ENCODE results near the gene CD40. TPM values are rescaled to one million over a fixed set of nuclear protein-coding genes. Genes with fewer than 3 reads are reported as not detected.
A peak's percentile ranks its signal among the peaks of the same experiment; 100 is the strongest.

Gene CD40
- total and polyA plus RNA-seq, 10 of the 15 experiments (the other 5 are each of a cell fraction or from before 2014, with no cell fraction given): 40.8 to 193 (median 89.5) TPM

- TF ChIP-seq, protein P1, sequence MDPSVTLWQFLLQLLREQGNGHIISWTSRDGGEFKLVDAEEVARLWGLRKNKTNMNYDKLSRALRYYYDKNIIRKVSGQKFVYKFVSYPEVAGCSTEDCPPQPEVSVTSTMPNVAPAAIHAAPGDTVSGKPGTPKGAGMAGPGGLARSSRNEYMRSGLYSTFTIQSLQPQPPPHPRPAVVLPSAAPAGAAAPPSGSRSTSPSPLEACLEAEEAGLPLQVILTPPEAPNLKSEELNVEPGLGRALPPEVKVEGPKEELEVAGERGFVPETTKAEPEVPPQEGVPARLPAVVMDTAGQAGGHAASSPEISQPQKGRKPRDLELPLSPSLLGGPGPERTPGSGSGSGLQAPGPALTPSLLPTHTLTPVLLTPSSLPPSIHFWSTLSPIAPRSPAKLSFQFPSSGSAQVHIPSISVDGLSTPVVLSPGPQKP (IDR thresholded peaks at IDR 0.05; ENCODE audit: low read depth, low read length): no peak
- TF ChIP-seq RCOR1 (conservative IDR thresholded peaks at IDR 0.05; ENCODE audit: low read depth, low read length) (peak; percentile 89; the same call in 1 of the 2 replicates), NFYA (IDR thresholded peaks at IDR 0.05; ENCODE audit: borderline replicate concordance, low read depth, low read length) (no peak), SP1 (IDR thresholded peaks at IDR 0.05; ENCODE audit: low read depth, low read length) (no peak), CHD4 (IDR thresholded peaks at IDR 0.05) (0 out of 2 replicates have a peak, but pooled peaks have one; percentile 75), ZBTB4 (CRISPR knock-in tag; IDR thresholded peaks at IDR 0.05) (no peak), NR2F1 (conservative IDR thresholded peaks at IDR 0.05) (peak; percentile 68), MYC (IDR thresholded peaks at IDR 0.05; ENCODE audit: insufficient read depth, insufficient read length, insufficient replicate concordance, low read length, severe bottlenecking) (no peak), NR2C1 (IDR thresholded peaks at IDR 0.05) (no peak), SRF (IDR thresholded peaks at IDR 0.05; ENCODE audit: low read depth in 2 of 2, low read length in 2 of 2) (0 out of 4 replicates have a peak, but pooled peaks of 1 of the 2 experiments have one; percentile 45), BHLHE40 (IDR thresholded peaks at IDR 0.05; ENCODE audit: borderline replicate concordance in 1 of 2, low read depth in 2 of 2, low read length in 1 of 2) (peak in 1 of 2 experiments; percentile 8; a peak in 1 of 4 replicates), NBN (IDR thresholded peaks at IDR 0.05) (no peak; the same call in 1 of the 2 replicates), SIN3A (IDR thresholded peaks at IDR 0.05; ENCODE audit: low read depth, low read length) (no peak), EED (IDR thresholded peaks at IDR 0.05; ENCODE audit: low read depth) (peak; percentile 85), ZSCAN29 (IDR thresholded peaks at IDR 0.05) (no peak), ZNF592 (IDR thresholded peaks at IDR 0.05) (no peak), TCF12 (IDR thresholded peaks at IDR 0.05; ENCODE audit: low read depth, low read length) (no peak; the same call in 1 of the 2 replicates)
- TF ChIP-seq, protein P2, sequence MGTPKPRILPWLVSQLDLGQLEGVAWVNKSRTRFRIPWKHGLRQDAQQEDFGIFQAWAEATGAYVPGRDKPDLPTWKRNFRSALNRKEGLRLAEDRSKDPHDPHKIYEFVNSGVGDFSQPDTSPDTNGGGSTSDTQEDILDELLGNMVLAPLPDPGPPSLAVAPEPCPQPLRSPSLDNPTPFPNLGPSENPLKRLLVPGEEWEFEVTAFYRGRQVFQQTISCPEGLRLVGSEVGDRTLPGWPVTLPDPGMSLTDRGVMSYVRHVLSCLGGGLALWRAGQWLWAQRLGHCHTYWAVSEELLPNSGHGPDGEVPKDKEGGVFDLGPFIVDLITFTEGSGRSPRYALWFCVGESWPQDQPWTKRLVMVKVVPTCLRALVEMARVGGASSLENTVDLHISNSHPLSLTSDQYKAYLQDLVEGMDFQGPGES (IDR thresholded peaks at IDR 0.05): no peak
- TF ChIP-seq, protein P3, sequence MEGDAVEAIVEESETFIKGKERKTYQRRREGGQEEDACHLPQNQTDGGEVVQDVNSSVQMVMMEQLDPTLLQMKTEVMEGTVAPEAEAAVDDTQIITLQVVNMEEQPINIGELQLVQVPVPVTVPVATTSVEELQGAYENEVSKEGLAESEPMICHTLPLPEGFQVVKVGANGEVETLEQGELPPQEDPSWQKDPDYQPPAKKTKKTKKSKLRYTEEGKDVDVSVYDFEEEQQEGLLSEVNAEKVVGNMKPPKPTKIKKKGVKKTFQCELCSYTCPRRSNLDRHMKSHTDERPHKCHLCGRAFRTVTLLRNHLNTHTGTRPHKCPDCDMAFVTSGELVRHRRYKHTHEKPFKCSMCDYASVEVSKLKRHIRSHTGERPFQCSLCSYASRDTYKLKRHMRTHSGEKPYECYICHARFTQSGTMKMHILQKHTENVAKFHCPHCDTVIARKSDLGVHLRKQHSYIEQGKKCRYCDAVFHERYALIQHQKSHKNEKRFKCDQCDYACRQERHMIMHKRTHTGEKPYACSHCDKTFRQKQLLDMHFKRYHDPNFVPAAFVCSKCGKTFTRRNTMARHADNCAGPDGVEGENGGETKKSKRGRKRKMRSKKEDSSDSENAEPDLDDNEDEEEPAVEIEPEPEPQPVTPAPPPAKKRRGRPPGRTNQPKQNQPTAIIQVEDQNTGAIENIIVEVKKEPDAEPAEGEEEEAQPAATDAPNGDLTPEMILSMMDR (IDR thresholded peaks at IDR 0.05 in 2 of 3, conservative IDR thresholded peaks at IDR 0.05 in 1 of 3; ENCODE audit: control insufficient read depth in 2 of 3, extremely low read depth in 1 of 3, insufficient read depth in 1 of 3, low read depth in 3 of 3, low read length in 3 of 3): peak; percentile 20 to 54 (median 25); a peak in 3 of 6 replicates
Measured at GRCh38 chr20:46108435-46108841, 9.7 kb upstream of the CD40 start (continued).

Measured in GM12878 (cell line).